NCI-H1092 (cell line): Measurements from ENCODE around the gene N4BP2.
A peak's percentile ranks its signal among the peaks of the same experiment; 100 is the strongest.
"Not testable (repeated sequence)": the region's sequence is repeated elsewhere in the genome, so short reads cannot be mapped to it uniquely, and the experiment has no call there.

Experiments used
- DNase-seq: peaks from one replicate; lab custom pipeline; 2025; lab: John Stamatoyannopoulos, UW

Gene N4BP2

GRCh38 chr4:40087799-40088366, 31.2 kb downstream of the N4BP2 start:
- no peak for DNase-seq

GRCh38 chr4:40093400-40093799, 36.8 kb downstream of the N4BP2 start:
- not testable (repeated sequence) for DNase-seq

GRCh38 chr4:40099010-40099409, 42.4 kb downstream of the N4BP2 start:
- no peak for DNase-seq

- not testable (repeated sequence) for DNase-seq
Observed at GRCh38 chr4:40107150-40107549, 50.5 kb downstream of the N4BP2 start.

GRCh38 chr4:40112027-40112792, 55.6 kb downstream of the N4BP2 start:
- DNase-seq, result no peak

DNA sequence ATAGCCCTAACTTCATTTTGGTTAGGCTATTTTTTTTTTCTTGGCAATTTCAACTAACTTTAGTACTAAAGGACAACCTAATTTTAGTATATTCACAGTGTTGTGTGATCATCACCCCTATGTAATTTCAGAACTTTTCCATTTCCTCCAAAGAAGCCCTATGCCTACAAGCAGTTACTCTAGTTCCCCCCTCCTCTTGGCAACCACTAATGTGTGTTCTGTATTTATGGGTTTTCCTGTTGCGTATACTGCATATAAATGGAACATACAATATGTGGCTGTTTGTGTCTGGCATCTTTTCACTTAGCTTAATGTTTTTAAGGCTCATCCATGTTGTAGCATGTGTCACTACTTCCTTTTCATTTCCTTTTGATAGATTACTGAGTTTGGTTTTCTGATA, 57.6 kb downstream of the N4BP2 start:
- DNase-seq, result no peak

GRCh38 chr4:40118861-40119260, 62.2 kb downstream of the N4BP2 start:
- no peak for DNase-seq

- no peak for DNase-seq
Observed at GRCh38 chr4:40119344-40119743, 62.7 kb downstream of the N4BP2 start.

GRCh38 chr4:40121515-40121914, 64.9 kb downstream of the N4BP2 start:
- DNase-seq, result no peak

GRCh38 chr4:40122941-40123340, 66.3 kb downstream of the N4BP2 start:
- DNase-seq, result no peak

DNA sequence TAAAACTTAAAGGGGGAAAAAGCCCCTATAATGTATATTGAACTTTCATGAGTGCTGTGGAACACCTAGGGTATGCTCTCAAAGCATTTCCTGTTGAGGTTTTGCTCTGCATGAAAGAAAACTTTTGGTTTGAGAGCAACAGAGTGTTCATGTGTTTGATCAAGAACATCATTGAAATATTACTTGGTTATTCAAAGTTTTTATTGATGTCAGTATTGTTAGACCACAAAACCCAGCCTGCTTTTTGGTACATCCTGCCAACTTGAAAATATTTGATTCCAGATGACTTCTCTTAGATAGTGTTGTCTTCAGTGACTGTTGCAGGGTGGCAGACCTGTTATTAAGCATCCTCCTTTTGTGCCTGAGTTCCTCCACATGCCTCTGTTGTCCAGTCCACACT, 68.0 kb downstream of the N4BP2 start:
- no peak for DNase-seq

DNA sequence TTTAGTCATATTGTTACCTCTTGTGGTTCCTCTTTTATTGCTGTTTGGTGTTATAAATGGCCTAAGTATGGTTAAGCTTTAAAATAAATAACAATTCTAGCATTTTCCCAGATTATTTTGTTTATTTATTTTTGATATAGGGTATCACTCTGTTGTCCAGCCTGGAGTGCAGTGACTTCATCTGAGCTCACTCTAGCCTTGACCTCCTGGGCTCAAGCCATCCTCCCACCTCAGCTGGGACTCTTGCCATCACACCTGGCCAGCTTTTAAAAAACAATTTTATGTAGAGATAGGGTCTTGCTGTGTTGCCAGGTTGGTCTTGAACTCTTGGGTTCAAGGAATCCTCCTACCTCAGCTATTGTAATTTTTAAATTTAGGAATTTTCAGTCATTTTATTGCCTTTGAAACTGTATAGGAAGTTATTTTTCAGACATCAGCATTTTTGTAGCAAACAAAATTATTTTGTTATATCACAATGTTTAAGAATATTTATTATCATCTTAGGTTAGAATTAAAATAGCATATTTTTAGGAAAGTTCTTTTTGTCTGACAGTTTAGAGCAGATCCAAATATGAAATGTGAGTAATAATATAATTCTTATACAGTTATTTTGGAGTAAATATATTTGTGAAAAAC, 73.9 kb downstream of the N4BP2 start:
- no peak for DNase-seq

DNA sequence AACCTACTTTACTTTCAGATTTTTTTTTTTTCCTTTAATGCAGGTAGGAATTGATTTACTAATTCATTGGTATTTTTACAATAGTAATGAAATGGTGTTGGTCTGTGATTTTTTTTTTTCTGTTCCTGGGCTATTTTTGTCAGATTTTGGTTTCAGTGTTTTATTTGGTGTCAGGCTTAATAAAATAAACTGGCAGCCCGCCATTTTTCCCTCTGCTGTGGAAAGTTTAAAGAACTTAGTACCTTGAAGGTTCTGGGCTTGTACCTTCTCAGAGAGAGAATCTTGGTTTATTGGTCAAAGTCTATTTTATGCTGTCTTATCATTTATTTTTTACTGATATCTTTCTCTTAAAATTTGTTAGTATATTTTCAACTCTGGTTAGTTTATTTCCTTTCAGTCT, 76.2 kb downstream of the N4BP2 start:
- no peak for DNase-seq

GRCh38 chr4:40134206-40134917, 77.7 kb downstream of the N4BP2 start:
- no peak for DNase-seq

GRCh38 chr4:40136202-40136601, 79.6 kb downstream of the N4BP2 start:
- not testable (repeated sequence) for DNase-seq

- no peak for DNase-seq
Observed at GRCh38 chr4:40140196-40140595, 83.5 kb downstream of the N4BP2 start.

DNA sequence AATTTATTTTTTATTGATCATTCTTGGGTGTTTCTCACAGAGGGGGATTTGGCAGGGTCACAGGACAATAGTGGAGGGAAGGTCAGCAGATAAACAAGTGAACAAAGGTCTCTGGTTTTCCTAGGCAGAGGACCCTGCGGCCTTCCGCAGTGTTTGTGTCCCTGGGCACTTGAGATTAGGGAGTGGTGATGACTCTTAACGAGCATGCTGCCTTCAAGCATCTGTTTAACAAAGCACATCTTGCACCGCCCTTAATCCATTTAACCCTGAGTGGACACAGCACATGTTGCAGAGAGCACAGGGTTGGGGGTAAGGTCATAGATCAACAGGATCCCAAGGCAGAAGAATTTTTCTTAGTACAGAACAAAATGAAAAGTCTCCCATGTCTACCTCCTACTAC, 83.9 kb downstream of the N4BP2 start:
- DNase-seq, result not testable (repeated sequence)

- DNase-seq, result no peak
Observed at GRCh38 chr4:40143926-40144508, 87.4 kb downstream of the N4BP2 start.

DNA sequence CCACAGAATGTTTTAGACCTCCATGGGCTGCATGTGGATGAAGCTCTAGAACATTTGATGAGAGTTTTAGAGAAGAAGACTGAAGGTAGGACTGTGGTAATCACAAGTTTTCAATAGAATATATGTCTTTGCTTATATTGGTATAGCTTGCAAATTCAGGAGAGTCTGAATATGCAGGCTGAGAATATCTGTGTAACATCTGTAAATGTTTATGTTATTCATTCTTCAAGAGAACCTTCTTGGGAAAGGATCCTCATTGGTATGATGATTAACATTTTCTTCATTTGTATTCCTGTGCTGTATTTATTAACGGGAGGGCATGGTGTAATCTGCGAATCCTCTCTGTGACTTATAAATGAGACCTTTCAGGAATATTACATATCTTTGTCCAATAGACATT, 88.1 kb downstream of the N4BP2 start:
- DNase-seq, result no peak

GRCh38 chr4:40147490-40147889, 90.8 kb downstream of the N4BP2 start:
- not testable (repeated sequence) for DNase-seq

DNA sequence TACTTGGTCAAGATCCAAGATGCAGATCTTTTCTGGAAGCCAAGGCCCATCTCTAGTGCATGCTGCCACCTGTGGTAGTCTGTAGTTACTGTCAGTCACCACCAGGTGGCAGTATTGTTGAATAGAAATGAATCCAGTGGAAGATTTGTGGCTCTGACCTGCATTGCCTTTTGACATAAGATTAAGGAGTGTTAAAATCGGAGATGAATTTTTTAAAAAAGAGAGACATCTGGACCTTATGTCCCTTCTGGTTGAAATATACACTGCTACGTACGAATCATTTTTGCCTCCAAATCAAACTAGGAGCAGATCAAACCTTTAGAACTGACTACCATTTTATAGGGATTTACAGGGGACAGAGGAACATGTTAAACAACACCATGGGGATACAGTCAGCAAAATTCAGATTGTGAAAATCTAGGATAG, 93.3 kb downstream of the N4BP2 start:
- peak; percentile 61 for DNase-seq

DNA sequence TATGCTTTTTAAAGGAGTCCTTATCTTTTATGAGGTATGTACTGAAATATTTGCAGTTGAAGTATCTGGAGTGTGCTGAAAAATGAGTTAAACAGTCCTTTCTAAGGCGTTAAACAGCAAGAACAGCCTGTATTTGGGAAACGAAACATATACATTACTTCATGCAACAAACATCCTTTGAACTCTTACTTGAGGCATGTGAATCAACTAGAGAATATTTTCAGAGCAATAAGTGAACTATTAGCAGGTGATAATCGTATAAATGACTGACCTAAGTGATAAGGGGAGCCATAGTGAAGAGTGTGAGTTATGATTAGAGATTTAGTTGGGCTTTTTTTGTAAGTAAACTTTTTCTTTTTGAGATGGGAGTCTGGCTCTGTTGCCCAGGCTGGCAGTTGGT, 94.3 kb downstream of the N4BP2 start:
- no peak for DNase-seq
